GM12878 (cell line): ENCODE measurements around the gene TAMALIN. TPM values are rescaled to one million over a fixed set of nuclear protein-coding genes. Genes with fewer than 3 reads are reported as not detected.

ENCODE experiments used
- ATAC-seq: fragments of 200-7000 bp; cut with Tn5 transposase; 3 replicates; pipeline ENCODE4 v1.9.1; 2020; ENCODE audit warnings: mild to moderate bottlenecking, moderate library complexity
- BruUV-seq: library from RNA; stranded (reverse); fragments of 400-500 nt; replicated peaks from 2 replicates; lab custom pipeline; 2021; lab: Mats Ljungman, UMichigan
- CTCF ChIA-PET: fragments of 300-600 bp; sonication (Branson Sonifier 250); formaldehyde crosslinking; extraction: SDS; loops from one replicate; lab custom pipeline; 2021; ENCODE audit warnings: inconsistent platforms; lab: Yijun Ruan, JAX
- POLR2A ChIA-PET: fragments of 350-600 bp; formaldehyde crosslinking; extraction: SDS; loops from one replicate; lab custom pipeline; 2021; ENCODE audit warnings: inconsistent platforms; lab: Charles Lee
- RAD21 ChIA-PET: fragments of 300-600 bp; sonication (Branson Sonifier 250); formaldehyde crosslinking; loops from one replicate; lab custom pipeline; 2023; ENCODE audit warnings: antibody characterized with exemption; ENCODE audit not compliant: unreplicated experiment; lab: Charles Lee
- SMC1A ChIA-PET: fragments of 300-600 bp; sonication (Branson Sonifier 250); formaldehyde crosslinking; loops from one replicate; lab custom pipeline; 2023; ENCODE audit not compliant: unreplicated experiment, uncharacterized antibody; lab: Charles Lee
- DNase-seq: peaks from one replicate; pipeline ENCODE4 v3.0.0-alpha.2; 2011; ENCODE audit warnings: low read depth, low spot score
- FAIRE-seq: peaks from 3 replicates; lab custom pipeline; 2011; peaks lifted over from hg19 to GRCh38; lab: Jason Lieb, UNC
- H2AFZ ChIP-seq: 2 replicates; pipeline ENCODE4 v1.6.0; 2011; ENCODE audit warnings: low read depth, low read length, control low read depth; ENCODE audit not compliant: control insufficient read depth
- H3K27ac ChIP-seq: 2 replicates; pipeline ENCODE4 v1.5.1; 2011; ENCODE audit warnings: control low read depth; ENCODE audit not compliant: control insufficient read depth, insufficient read depth
- H3K27me3 ChIP-seq, 2 experiments: replicated peaks in 1 of 2; 2 replicates each; pipeline versions ENCODE4 v1.6.0 to v1.6.1; 2011; ENCODE audit warnings: low read length in 1 of 2; ENCODE audit not compliant: control insufficient read depth in 2 of 2, insufficient read depth in 2 of 2
- H3K36me3 ChIP-seq, 2 experiments: 2 replicates each; pipeline ENCODE4 v1.5.1; 2011; ENCODE audit warnings: low read length in 1 of 2; ENCODE audit not compliant: control insufficient read depth in 2 of 2, insufficient read depth in 2 of 2
- H3K4me1 ChIP-seq: 2 replicates; pipeline ENCODE4 v1.6.1; 2011; ENCODE audit warnings: mild to moderate bottlenecking, low read length, moderate library complexity, mixed read lengths; ENCODE audit not compliant: control insufficient read depth, insufficient read depth
- H3K4me2 ChIP-seq: 2 replicates; pipeline ENCODE4 v1.6.0; 2011; ENCODE audit warnings: control low read depth; ENCODE audit not compliant: control insufficient read depth, insufficient read depth
- H3K4me3 ChIP-seq: fragments of 200-600 bp; sonication (generic); 2 replicates; pipeline ENCODE4 v1.5.1; 2016
- H3K79me2 ChIP-seq: 2 replicates; pipeline ENCODE4 v1.6.0; 2011; ENCODE audit warnings: low read length; ENCODE audit not compliant: control insufficient read depth, insufficient read depth
- H3K9ac ChIP-seq: 2 replicates; pipeline ENCODE4 v1.8.0; 2011; ENCODE audit warnings: low read length, control low read depth, mixed read lengths; ENCODE audit not compliant: control insufficient read depth, insufficient read depth
- H3K9me3 ChIP-seq: replicated peaks from 3 replicates; pipeline ENCODE4 v1.5.1; 2011; ENCODE audit warnings: mild to moderate bottlenecking, low read length; ENCODE audit not compliant: control insufficient read depth, insufficient read depth
- H4K20me1 ChIP-seq: 2 replicates; pipeline ENCODE4 v1.6.0; 2011; ENCODE audit not compliant: control insufficient read depth, insufficient read depth
- CUX1 ChIP-seq: IDR thresholded peaks from 2 replicates; pipeline ENCODE4 v1.6.1; 2012; ENCODE audit warnings: improper control_type of control experiment, low read depth, low read length; ENCODE audit not compliant: insufficient replicate concordance
- E4F1 ChIP-seq: fragments of 450-650 bp; IDR thresholded peaks from 2 replicates; pipeline ENCODE4 v1.6.1; 2018; ENCODE audit warnings: borderline replicate concordance, mild to moderate bottlenecking; ENCODE audit not compliant: partially characterized antibody
- HCFC1 ChIP-seq: fragments of 150-350 bp; IDR thresholded peaks from 2 replicates; pipeline ENCODE4 v1.6.1; 2014; ENCODE audit warnings: low read length
- PML ChIP-seq: IDR thresholded peaks from 2 replicates; pipeline ENCODE4 v1.6.1; 2012; ENCODE audit warnings: low read length, inconsistent platforms
- SIX5 ChIP-seq: IDR thresholded peaks from 2 replicates; pipeline ENCODE4 v1.6.1; 2011; ENCODE audit warnings: mild to moderate bottlenecking, low read depth, low read length, moderate library complexity; ENCODE audit not compliant: severe bottlenecking
- STAT1 ChIP-seq: fragments of 450-650 bp; conservative IDR thresholded peaks from 2 replicates; pipeline ENCODE4 v1.6.1; 2014; ENCODE audit warnings: antibody characterized with exemption, mild to moderate bottlenecking
- ZNF274 ChIP-seq: IDR thresholded peaks from one replicate; pipeline ENCODE4 v1.8.0; 2011; ENCODE audit not compliant: insufficient read length, insufficient read depth
- WGBS: methylation state at CpG from one replicate; pipeline ENCODE4 v1.1.6; 2016; ENCODE audit warnings: low lambda C conversion rate; ENCODE audit not compliant: insufficient replicate concordance, insufficient coverage; ENCODE audit errors: missing lambda C conversion rate; 5-methylcytosine and 5-hydroxymethylcytosine counted together
- in situ Hi-C: fragments of 300-500 bp; cut with MboI; formaldehyde crosslinking; loops from 9 replicates; pipeline ENCODE4 v1.14.3; 2018; ENCODE audit warnings: mixed read lengths
- intact Hi-C: fragments of 100-400 bp; cut with micrococcal nuclease; formaldehyde crosslinking; loops from one replicate; pipeline ENCODE4 v1.14.2; 2022; ENCODE audit not compliant: unreplicated experiment
- polyA plus RNA-seq, 11 experiments: library from polyadenylated mRNA; depleted of rRNA in 4 of 11; unstranded in 6 of 11; stranded (reverse) in 5 of 11; fragments of >200 nt; fragmentation: Nextera tagmentation in 4 of 11; fragmentation: Illumina TruSeq in 1 of 11; extraction: Ambion mirVana in 4 of 11; extraction: Trizol in 1 of 11; gene quantifications; 1 replicate in 1 of 11; 2 replicates in 10 of 11; pipeline versions ENCODE4 v1.2.1 to v1.2.3, GENCODE V29; 2011 to 2016; ENCODE audit warnings: inconsistent platforms in 2 of 11, missing spikeins in 2 of 11, low read depth in 1 of 11
- total RNA-seq, 4 experiments: library from RNA; depleted of rRNA in 3 of 4; stranded (reverse); fragments of >200 nt in 3 of 4; fragmentation: Illumina TruSeq in 1 of 4; extraction: Trizol in 1 of 4; gene quantifications; 2 replicates each; pipeline versions ENCODE4 v1.2.1 to v1.2.3, GENCODE V29; 2013 to 2021

Gene TAMALIN
- total and polyA plus RNA-seq, 10 of the 15 experiments (the other 5 are each of a cell fraction or from before 2014, with no cell fraction given): 0.09 to 0.58 (median 0.19) TPM; not detected in 4

GRCh38 chr12:52009081-52009751, 2.5 kb downstream of the TAMALIN start:
- SMC1A ChIA-PET: interaction anchor here (0.9 to 1.0 kb wide), 2 partner anchors 16 kb away, joined by 3 read pairs; no protein-coding TSS in a partner anchor
- BruUV-seq: no TSS peak
- intact Hi-C loops: no loop called here
- FAIRE-seq (no peak), DNase-seq (no peak), ATAC-seq (no peak)
- no peak overlapping the region for H3K4me3 ChIP-seq
- H2AFZ ChIP-seq: no peak overlapping the region
- H3K9ac ChIP-seq: no peak overlapping the region
- no peaks in the 10 kb centered on the region for H3K36me3 ChIP-seq
- POLR2A ChIA-PET: interaction anchor here (0.6 to 1.9 kb wide), 3 partner anchors 11 to 73 kb away, joined by 3 to 4 read pairs (median 3); no protein-coding TSS in a partner anchor
- H4K20me1 ChIP-seq: no peaks in the 10 kb centered on the region
- H3K9me3 ChIP-seq: no peaks in the 10 kb centered on the region
- H3K27ac ChIP-seq: no peak overlapping the region
- H3K79me2 ChIP-seq: no peaks in the 10 kb centered on the region
- H3K27me3 ChIP-seq: peaks cover 9 to 21% of the 10 kb centered on the region in 2 experiments; a peak in 3 of 4 replicates
- no peak overlapping the region for H3K4me2 ChIP-seq
- 33% methylated on average over 10 of the region's 10 CpGs for WGBS
- CTCF ChIA-PET: interaction anchor here (1.5 to 11.3 kb wide), 2 partner anchors 13 to 22 kb away, joined by 3 to 412 read pairs; no protein-coding TSS in a partner anchor
- RAD21 ChIA-PET: interaction anchor here (0.6 to 2.1 kb wide), 4 partner anchors 13 to 274 kb away, joined by 3 to 10 read pairs (median 4); no protein-coding TSS in a partner anchor
- peaks cover 11% of the 10 kb centered on the region for H3K4me1 ChIP-seq
- no peak for TF ChIP-seq PML
- TF ChIP-seq E4F1: no peak
- no peak for TF ChIP-seq CUX1
- no peak for TF ChIP-seq STAT1
- TF ChIP-seq SIX5: no peak
- no peak for TF ChIP-seq ZNF274
- TF ChIP-seq HCFC1: no peak
- in situ Hi-C loops: no loop called here
